Left ventricle myocardium inferior (tissue), 1 donor: ENCODE results near the gene TRIM9. TPM values are rescaled to one million over a fixed set of nuclear protein-coding genes. Genes with fewer than 3 reads are reported as not detected.

Experiments used
- DNase-seq: peaks from one replicate; pipeline ENCODE4 v3.0.0-alpha.2; 2020
- H3K27ac ChIP-seq: fragments of 200-600 bp; replicated peaks from 2 replicates; pipeline ENCODE4 v1.8.0; 2021
- H3K27me3 ChIP-seq: fragments of 200-600 bp; 2 replicates; pipeline ENCODE4 v1.8.0; 2021; ENCODE audit warnings: low read depth
- H3K36me3 ChIP-seq: fragments of 200-600 bp; 2 replicates; pipeline ENCODE4 v1.8.0; 2021
- H3K4me1 ChIP-seq: fragments of 200-600 bp; 2 replicates; pipeline ENCODE4 v1.8.0; 2021
- H3K4me3 ChIP-seq: fragments of 200-600 bp; 2 replicates; pipeline ENCODE4 v1.8.0; 2021; ENCODE audit warnings: mild to moderate bottlenecking, moderate library complexity
- H3K9me3 ChIP-seq: fragments of 200-600 bp; replicated peaks from 2 replicates; pipeline ENCODE4 v1.8.0; 2021
- intact Hi-C: fragments of 100-400 bp; cut with micrococcal nuclease; formaldehyde crosslinking; loops from one replicate; pipeline ENCODE4 v1.11.0; 2022
- total RNA-seq: library from RNA; stranded (reverse); fragmentation: NEBNext Ultra II Directional; extraction: Animal tissue kit (Norgen Biotek cat#: 25700); gene quantifications from one replicate; pipeline ENCODE4 v1.2.1, GENCODE V29; 2021
- TF ChIP-seq, protein P1 (sequence below): fragments of 200-600 bp; IDR thresholded peaks from 2 replicates; pipeline ENCODE4 v1.8.0; 2021; ENCODE audit warnings: antibody characterized with exemption, mild to moderate bottlenecking, borderline replicate concordance
- donor health status: DM: no; HTN: yes; CAD: no; lungs with severe emphysema.

Gene TRIM9
- total RNA-seq, 1 donor from 2014 or later, result 0.27 TPM

DNA sequence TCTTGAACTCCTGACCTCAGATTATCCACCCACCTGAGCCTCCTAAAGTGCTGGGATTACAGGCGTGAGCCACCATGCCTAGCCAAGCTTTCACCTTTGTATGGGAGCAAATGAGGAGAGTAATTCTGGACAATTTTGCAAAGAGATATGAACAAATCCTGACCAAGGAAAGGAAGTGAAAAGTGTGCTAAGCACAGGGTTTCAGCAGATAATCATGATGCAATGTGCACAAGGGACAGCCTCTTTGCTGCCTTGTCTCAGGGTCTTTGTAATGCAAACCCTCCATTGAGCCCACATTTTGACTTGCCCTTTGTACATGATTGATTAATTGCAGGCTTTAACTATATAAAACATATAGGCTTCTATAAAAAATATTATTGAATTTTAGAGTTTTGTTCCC lies 141.4 kb downstream of the TRIM9 start:
- peaks cover 11% of the 10 kb centered on the region for H3K4me1 ChIP-seq
- DNase-seq, result no peak
- intact Hi-C loops, result loop anchor here (5.0 kb wide), 1 partner anchor 274 kb away; no protein-coding TSS in a partner anchor
- TF ChIP-seq, protein P1, sequence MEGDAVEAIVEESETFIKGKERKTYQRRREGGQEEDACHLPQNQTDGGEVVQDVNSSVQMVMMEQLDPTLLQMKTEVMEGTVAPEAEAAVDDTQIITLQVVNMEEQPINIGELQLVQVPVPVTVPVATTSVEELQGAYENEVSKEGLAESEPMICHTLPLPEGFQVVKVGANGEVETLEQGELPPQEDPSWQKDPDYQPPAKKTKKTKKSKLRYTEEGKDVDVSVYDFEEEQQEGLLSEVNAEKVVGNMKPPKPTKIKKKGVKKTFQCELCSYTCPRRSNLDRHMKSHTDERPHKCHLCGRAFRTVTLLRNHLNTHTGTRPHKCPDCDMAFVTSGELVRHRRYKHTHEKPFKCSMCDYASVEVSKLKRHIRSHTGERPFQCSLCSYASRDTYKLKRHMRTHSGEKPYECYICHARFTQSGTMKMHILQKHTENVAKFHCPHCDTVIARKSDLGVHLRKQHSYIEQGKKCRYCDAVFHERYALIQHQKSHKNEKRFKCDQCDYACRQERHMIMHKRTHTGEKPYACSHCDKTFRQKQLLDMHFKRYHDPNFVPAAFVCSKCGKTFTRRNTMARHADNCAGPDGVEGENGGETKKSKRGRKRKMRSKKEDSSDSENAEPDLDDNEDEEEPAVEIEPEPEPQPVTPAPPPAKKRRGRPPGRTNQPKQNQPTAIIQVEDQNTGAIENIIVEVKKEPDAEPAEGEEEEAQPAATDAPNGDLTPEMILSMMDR, result no peak
- H3K9me3 ChIP-seq, result peaks cover 8% of the 10 kb centered on the region
- no peaks in the 10 kb centered on the region for H3K36me3 ChIP-seq
- no peak overlapping the region for H3K4me3 ChIP-seq
- peaks cover 6% of the 10 kb centered on the region for H3K27me3 ChIP-seq
- H3K27ac ChIP-seq, result no peak overlapping the region

DNA sequence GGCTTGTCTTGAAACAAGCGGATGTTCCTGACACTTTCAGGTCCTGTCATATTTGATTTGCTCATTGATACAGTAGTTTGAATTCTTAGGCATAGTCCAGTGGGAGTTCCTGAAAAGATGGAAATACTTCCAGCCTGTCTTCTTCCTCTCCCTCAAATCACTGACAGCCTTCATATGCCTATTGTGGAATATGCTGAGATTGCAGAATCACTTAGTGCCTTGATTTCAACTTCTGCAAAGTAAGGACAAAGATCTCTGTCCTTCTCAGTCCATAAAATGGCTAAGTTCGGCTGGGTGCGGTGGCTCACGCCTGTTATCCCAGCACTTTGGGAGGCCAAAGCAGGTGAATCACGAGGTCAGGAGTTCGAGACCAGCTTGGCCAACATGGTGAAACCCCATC lies 143.9 kb downstream of the TRIM9 start:
- DNase-seq, result no peak
- H3K36me3 ChIP-seq, result no peaks in the 10 kb centered on the region
- intact Hi-C loops, result loop anchor here (5.0 kb wide), 1 partner anchor 276 kb away; no protein-coding TSS in a partner anchor
- H3K4me3 ChIP-seq, result no peak overlapping the region
- peaks cover 8% of the 10 kb centered on the region for H3K9me3 ChIP-seq
- TF ChIP-seq, protein P1, result no peak
- peaks cover 11% of the 10 kb centered on the region for H3K4me1 ChIP-seq
- no peaks in the 10 kb centered on the region for H3K27me3 ChIP-seq
- H3K27ac ChIP-seq, result no peak overlapping the region

DNA sequence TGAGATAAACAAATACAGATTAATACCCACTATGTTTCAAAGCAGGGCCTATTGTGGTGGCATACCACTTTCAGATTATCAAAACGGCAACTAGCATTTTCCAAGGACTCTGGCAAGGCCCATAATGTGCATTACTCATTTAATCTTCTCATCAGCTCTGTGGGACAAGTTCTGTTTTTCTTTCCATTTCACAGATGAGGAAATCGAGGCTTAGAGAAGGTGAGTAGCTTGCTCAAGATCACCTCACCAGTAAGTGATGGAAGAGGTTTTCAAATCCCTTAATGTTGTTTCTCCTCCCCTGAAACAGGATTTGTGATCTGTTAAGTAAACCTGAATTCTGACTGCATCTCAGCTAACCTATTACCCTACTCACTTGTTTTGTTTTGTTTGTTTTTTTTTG lies 146.7 kb downstream of the TRIM9 start:
- no peaks in the 10 kb centered on the region for H3K36me3 ChIP-seq
- no peak overlapping the region for H3K27ac ChIP-seq
- no peak for DNase-seq
- intact Hi-C loops, result no loop called here
- H3K27me3 ChIP-seq, result peaks cover 3% of the 10 kb centered on the region
- H3K4me1 ChIP-seq, result peaks cover 20% of the 10 kb centered on the region
- TF ChIP-seq, protein P1, result no peak
- peaks cover 8% of the 10 kb centered on the region for H3K9me3 ChIP-seq
- no peak overlapping the region for H3K4me3 ChIP-seq

DNA sequence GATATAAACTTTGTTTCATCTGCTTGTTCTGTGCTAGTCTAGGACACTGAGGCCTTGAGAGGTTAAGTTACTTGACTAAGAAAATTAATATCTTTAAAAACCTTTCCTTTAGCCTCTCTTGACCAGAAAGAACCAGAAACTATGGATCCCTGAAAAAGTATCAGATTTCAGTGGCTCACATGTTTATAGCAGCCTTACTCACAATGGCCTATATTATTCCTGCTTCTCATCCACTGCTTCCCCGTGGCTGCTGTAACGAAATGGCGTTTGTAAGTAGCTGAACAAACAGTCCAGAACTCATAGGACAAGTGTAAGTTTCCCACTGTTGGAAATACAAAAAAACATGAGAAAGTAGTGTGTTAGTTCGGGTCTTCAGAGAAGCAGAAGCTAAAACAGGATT lies 147.5 kb downstream of the TRIM9 start:
- no peaks in the 10 kb centered on the region for H3K36me3 ChIP-seq
- intact Hi-C loops, result no loop called here
- TF ChIP-seq, protein P1, result no peak
- H3K4me3 ChIP-seq, result no peak overlapping the region
- H3K4me1 ChIP-seq, result peaks cover 22% of the 10 kb centered on the region
- H3K27ac ChIP-seq, result no peak overlapping the region
- H3K9me3 ChIP-seq, result peaks cover 8% of the 10 kb centered on the region
- H3K27me3 ChIP-seq, result peaks cover 6% of the 10 kb centered on the region
- DNase-seq, result no peak

DNA sequence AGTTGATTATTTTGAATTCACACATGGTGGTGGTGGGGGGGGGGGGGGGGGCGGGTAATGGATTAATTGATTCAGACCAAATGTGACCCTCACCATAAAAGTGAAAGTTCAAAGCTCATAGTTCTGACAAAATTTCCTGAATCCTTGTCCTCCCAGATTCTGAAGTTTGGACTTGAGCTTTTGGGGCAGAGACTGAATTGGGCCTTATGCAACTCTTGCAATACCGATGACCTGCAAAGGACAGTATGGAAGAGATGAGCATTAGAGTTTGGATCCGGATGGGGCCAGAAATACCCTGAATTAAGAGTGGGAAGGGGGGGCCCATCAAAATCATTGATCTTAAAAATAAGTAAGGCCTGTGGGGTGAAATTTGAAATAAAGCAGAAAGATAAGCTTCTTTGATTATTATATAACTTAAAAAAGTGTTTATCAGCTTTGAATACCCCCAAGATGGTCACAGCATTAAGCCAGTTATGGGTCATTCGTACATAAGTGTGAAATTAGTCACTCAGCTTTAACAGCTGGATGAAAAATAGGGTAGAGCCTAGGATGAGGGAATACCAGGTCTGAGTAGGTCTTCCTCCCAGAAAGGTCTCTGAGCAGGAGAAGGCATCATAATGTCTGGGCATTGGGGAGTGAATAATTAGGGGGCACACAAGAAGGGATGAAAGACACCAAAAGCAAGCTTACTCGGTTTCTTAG lies 148.5 kb downstream of the TRIM9 start:
- Histone ChIP-seq H3K4me1 (peaks cover 22% of the 10 kb centered on the region), H3K27me3 (peaks cover 6% of the 10 kb centered on the region), H3K36me3 (no peaks in the 10 kb centered on the region), H3K4me3 (no peak overlapping the region), H3K9me3 (peaks cover 8% of the 10 kb centered on the region), H3K27ac (no peak overlapping the region)
- TF ChIP-seq, protein P1, result no peak
- DNase-seq, result no peak
- intact Hi-C loops, result no loop called here
